Measurements from ENCODE around the gene NFIX.

The NFIX gene

GRCh38 chr19:13007292-13008045 is 12.2 kb downstream of the NFIX start:
- ATAC-seq (no peak), DNase-seq (ENCODE audit: low spot score in 2 of 2) (no peak)
- no peak overlapping the region for H3K4me3 Mint-ChIP-seq
- no peak overlapping the region for H3K27ac Mint-ChIP-seq
- H3K36me3 Mint-ChIP-seq: peaks cover 4% of the 10 kb centered on the region
- peaks cover 7% of the 10 kb centered on the region for H3K4me1 Mint-ChIP-seq
- H3K9me3 Mint-ChIP-seq: no peaks in the 10 kb centered on the region

GRCh38 chr19:13008926-13009787 is 13.9 kb downstream of the NFIX start:
- H3K4me1 Mint-ChIP-seq: peaks cover 21% of the 10 kb centered on the region
- no peak for ATAC-seq
- H3K27ac Mint-ChIP-seq: no peak overlapping the region
- H3K36me3 Mint-ChIP-seq: peaks cover 4% of the 10 kb centered on the region
- H3K4me3 Mint-ChIP-seq: no peak overlapping the region
- DNase-seq (ENCODE audit: low spot score in 2 of 2): no peak
- no peaks in the 10 kb centered on the region for H3K9me3 Mint-ChIP-seq

- ATAC-seq (no peak), DNase-seq (ENCODE audit: low spot score in 2 of 2) (no peak)
- H3K4me1 Mint-ChIP-seq: peaks cover 29% of the 10 kb centered on the region
- H3K36me3 Mint-ChIP-seq: peaks cover 4% of the 10 kb centered on the region
- H3K9me3 Mint-ChIP-seq: no peaks in the 10 kb centered on the region
- no peak overlapping the region for H3K27ac Mint-ChIP-seq
- H3K4me3 Mint-ChIP-seq: no peak overlapping the region
These were observed 15.0 kb downstream of the NFIX start for GRCh38 chr19:13010038-13010991.

DNA sequence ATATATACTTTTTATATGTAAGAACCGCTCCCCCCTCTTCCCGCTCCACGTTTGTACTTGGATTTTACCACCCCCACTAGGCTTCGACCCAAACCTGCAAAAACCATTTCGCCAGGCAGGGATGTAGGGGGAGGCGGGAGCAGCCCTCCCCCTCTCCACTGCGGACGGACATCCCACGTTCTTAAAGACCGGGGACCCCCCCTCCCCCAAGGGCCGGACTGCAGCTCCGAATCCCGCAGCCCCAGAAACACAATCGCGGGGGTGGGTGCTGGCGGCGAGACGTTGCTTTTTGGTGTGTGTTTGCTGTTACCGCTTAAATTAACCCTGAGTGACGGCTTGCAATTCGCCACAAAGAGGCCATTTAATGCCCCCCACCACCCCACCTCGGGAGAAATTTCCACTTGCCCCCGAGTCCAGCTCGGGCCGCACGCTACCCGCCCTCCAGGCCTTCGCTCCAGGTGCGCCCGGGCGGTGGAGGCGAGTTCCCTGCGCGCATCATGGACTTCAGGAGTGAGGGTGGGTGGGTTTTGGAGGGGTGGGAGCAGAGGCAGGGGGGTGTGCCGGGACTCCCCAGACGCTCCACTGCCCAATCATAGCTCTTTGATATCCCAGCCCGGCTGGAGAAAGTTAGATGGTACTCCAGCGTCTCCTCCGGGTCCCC is 15.8 kb downstream of the NFIX start:
- Mint-ChIP-seq H3K36me3 (peaks cover 4% of the 10 kb centered on the region), H3K9me3 (no peaks in the 10 kb centered on the region), H3K27ac (no peak overlapping the region), H3K4me3 (no peak overlapping the region), H3K4me1 (peaks cover 29% of the 10 kb centered on the region)
- ATAC-seq (no peak), DNase-seq (ENCODE audit: low spot score in 2 of 2) (no peak)

GRCh38 chr19:13011653-13012389 is 16.5 kb downstream of the NFIX start:
- no peak overlapping the region for H3K27ac Mint-ChIP-seq
- peaks cover 32% of the 10 kb centered on the region for H3K4me1 Mint-ChIP-seq
- ATAC-seq (no peak), DNase-seq (ENCODE audit: low spot score in 2 of 2) (no peak)
- peaks cover 4% of the 10 kb centered on the region for H3K36me3 Mint-ChIP-seq
- H3K9me3 Mint-ChIP-seq: no peaks in the 10 kb centered on the region
- H3K4me3 Mint-ChIP-seq: peak overlapping the region; percentile 80

DNA sequence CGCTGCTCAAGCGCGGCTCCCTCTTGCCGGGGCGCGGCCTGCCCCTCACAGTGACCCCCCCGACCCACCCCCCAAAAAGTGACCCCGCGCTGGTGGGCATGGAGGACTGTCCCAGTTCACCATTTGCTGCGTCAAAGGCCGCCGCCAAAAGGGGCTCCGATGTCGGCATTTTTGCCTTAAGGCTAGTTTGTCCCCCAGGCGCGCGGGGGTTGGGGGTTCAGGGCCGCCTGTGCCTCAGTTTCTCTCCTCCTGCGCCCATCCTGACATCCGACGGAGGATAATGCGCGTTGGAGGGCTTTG is 17.1 kb downstream of the NFIX start:
- Mint-ChIP-seq H3K27ac (peak overlapping the region; percentile 82), H3K4me1 (peaks cover 35% of the 10 kb centered on the region)

DNA sequence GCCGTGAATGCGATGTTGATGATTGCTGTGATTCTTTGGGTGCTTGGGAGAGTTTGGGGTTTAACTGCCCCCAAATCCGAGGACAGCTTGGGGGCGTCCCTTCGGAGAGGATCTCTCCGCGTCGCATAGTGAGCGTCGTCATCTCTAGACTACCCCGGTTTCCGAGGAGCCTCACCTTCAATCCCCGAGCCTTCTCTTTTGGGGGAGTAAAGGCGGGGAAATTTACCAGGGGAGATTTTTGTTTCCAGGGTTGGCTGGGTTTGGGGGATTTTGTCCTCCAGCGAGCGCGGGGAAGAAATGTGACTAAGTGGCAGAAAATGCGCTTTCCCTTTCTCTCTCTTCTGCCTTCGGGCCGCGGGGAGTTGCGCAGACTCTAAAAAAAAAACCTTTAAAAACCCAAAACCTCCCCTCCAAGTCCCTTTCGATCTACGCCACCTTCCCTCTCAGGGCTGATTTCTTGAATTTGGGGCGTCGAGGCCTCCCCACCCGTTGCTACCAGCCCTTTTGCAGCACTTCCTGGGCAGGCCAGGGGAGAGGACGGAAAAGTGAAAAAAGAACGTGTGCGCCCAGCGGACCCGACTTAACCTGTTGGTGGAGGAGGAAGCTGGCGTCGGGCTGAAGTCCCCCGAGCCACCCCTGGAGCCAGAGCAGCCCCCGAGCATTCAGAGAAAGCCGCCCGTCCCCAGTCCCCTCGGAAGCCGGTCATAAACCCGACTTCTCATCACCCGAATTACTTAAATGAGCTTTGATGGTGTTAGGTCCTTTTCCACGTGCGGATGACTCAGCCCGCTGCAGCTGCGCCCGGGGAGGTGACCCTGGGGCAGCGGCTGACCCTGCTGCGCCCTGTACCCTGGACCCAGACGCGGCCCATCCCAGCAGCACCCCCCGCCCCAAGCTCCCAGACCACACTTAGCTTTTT is 17.7 kb downstream of the NFIX start:
- peaks cover 35% of the 10 kb centered on the region for H3K4me1 Mint-ChIP-seq
- peak overlapping the region; percentile 80 for H3K4me3 Mint-ChIP-seq
- peak overlapping the region; percentile 82 for H3K27ac Mint-ChIP-seq
- peak; percentile 66 for ATAC-seq
- no peaks in the 10 kb centered on the region for H3K9me3 Mint-ChIP-seq
- peaks cover 4% of the 10 kb centered on the region for H3K36me3 Mint-ChIP-seq
- peak in 1 of 2 donors; percentile 68 for DNase-seq (ENCODE audit: low spot score in 2 of 2)

More for the DNA sequence above, 17.1 kb downstream of the NFIX start:
- Mint-ChIP-seq H3K9me3 (no peaks in the 10 kb centered on the region), H3K36me3 (peaks cover 4% of the 10 kb centered on the region), H3K4me3 (peak overlapping the region; percentile 80)
- ATAC-seq (no peak), DNase-seq (ENCODE audit: low spot score in 2 of 2) (no peak)

DNA sequence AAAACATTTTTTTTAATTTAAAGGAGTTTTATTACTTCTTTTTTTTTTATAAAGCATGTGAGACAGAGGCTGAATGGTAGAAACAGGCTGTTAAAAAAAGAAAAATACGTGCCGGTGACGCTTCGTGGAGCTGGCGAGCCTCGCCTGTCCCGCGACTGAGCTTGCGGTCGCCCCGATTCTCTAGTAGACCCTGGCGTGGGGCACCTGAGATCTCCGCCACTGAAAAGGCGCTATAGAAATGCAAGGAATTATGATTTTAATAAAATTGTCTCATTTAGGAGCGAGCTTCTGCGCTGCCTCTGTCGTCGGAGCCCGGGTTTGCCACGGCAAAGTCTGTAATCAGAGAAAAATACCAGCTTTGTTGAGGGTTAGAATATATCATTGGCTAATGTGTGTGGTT is 18.4 kb downstream of the NFIX start:
- peaks cover 4% of the 10 kb centered on the region for H3K36me3 Mint-ChIP-seq
- DNase-seq (ENCODE audit: low spot score in 2 of 2) (no peak), ATAC-seq (no peak)
- H3K4me3 Mint-ChIP-seq: peak overlapping the region; percentile 80
- peaks cover 35% of the 10 kb centered on the region for H3K4me1 Mint-ChIP-seq
- no peaks in the 10 kb centered on the region for H3K9me3 Mint-ChIP-seq
- no peak overlapping the region for H3K27ac Mint-ChIP-seq

GRCh38 chr19:13014101-13014920 is 19.0 kb downstream of the NFIX start:
- Mint-ChIP-seq H3K36me3 (peaks cover 4% of the 10 kb centered on the region), H3K4me3 (peak overlapping the region; percentile 80), H3K4me1 (peaks cover 35% of the 10 kb centered on the region), H3K27ac (no peak overlapping the region), H3K9me3 (no peaks in the 10 kb centered on the region)
- ATAC-seq: no peak
- no peak for DNase-seq (ENCODE audit: low spot score in 2 of 2)

DNA sequence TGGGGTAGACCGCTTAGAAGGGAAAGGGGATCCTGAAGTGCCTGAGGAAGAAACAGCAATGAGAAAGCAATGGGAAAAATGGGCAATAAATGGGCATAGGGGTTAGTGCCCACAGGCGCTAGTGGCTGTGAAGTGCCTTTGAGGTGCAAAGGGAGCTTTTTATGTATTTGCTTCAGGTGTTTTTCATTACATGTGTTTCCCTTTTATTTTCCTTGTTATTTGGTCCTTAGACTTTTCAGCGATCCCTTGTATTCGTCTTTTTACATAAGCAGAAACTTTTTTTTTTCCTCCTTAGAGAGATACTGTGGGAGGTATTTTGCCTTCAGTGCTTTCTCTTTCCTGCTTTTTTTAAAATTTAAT is 19.6 kb downstream of the NFIX start:
- DNase-seq (ENCODE audit: low spot score in 2 of 2) (no peak), ATAC-seq (no peak)
- no peak overlapping the region for H3K4me3 Mint-ChIP-seq
- peaks cover 35% of the 10 kb centered on the region for H3K4me1 Mint-ChIP-seq
- H3K36me3 Mint-ChIP-seq: peaks cover 4% of the 10 kb centered on the region
- no peaks in the 10 kb centered on the region for H3K9me3 Mint-ChIP-seq
- H3K27ac Mint-ChIP-seq: no peak overlapping the region

DNA sequence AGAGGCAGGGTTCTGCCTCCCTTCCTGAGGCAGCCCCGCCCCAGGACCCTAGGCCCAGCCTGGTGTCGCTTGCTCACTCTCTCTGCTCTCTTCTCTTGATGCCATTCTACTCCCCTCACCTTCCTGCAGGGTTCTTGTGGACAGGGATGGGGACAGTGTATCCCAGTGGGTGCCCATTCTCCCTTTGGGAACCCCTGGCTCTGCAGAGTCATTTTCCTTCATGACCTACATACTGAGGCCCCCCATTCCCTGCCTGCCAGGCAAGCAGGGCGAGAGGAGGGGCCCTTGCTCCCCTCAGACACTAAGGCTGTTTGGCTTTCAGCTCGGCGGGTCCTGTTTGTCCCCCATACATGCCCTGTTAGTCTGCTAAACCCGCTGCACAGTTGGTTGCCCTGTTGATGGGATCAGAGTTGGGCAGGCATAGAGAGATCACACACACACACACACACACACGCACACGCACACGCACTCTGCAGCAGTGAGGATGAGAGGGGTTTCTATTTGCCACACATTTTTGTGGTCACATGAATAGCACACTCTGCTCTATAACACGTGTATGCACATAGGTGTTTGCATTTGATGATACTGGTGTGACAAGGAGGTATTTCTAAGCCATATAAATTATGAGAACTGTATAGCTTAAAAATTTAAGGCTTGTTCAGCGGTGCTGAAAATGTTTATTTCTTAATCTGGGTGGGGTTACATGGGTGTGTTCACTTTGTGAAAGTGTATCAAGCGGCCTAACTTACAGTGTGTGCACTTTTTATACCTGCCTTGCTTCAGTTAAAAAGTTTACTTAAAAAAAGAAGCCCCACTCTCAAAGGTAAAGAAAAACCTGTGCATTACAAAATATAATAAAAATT is 20.3 kb downstream of the NFIX start:
- Mint-ChIP-seq H3K36me3 (peaks cover 4% of the 10 kb centered on the region), H3K4me3 (no peak overlapping the region), H3K27ac (no peak overlapping the region), H3K4me1 (peaks cover 35% of the 10 kb centered on the region), H3K9me3 (no peaks in the 10 kb centered on the region)
- DNase-seq (ENCODE audit: low spot score in 2 of 2) (no peak), ATAC-seq (no peak)

DNA sequence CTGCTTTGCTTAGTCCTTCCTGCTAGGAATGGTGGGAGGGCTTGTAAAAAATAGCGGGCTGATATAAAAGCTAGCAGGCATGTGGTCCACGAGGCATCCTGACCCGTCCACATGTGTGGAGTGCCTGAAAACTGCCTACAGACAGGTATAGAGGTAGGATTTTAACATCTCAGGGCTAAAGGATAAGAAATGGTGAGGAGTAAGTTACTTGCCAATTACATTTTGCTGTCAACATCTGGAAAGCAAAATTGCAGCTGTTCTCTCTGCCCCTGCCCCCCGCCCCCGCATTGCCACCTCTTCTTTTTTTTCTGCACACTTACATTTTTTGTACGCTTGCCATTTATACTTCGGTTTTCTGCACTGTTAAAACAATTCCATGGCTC is 21.0 kb downstream of the NFIX start:
- Mint-ChIP-seq H3K27ac (no peak overlapping the region), H3K4me1 (peaks cover 35% of the 10 kb centered on the region), H3K36me3 (peaks cover 4% of the 10 kb centered on the region), H3K9me3 (no peaks in the 10 kb centered on the region), H3K4me3 (no peak overlapping the region)
- DNase-seq (ENCODE audit: low spot score in 2 of 2) (no peak), ATAC-seq (no peak)

Data from stimulated activated effector memory CD8-positive, alpha-beta T cell treated with anti-CD3 and anti-CD28 coated beads, Interleukin-12 subunit alpha, Interleukin-12 subunit beta, amount 100 ng/mL, for 72 hours (primary cell).